Mesothelial cell of epicardium (in vitro differentiated cells): ENCODE results near the gene PMPCB. TPM values are rescaled to one million over a fixed set of nuclear protein-coding genes. Genes with fewer than 3 reads are reported as not detected.

Source experiments
- DNase-seq, 2 experiments: peaks; one replicate each; pipeline ENCODE4 v3.0.0; 2021; ENCODE audit warnings: low spot score in 2 of 2; ENCODE audit not compliant: unreplicated experiment in 2 of 2
- H3K27ac Mint-ChIP-seq: 2 replicates; pipeline ENCODE4 v1.8.0; 2021; ENCODE audit warnings: mixed read lengths
- H3K27me3 Mint-ChIP-seq: 2 replicates; pipeline ENCODE4 v1.8.0; 2021; ENCODE audit warnings: low read depth, mixed read lengths
- H3K36me3 Mint-ChIP-seq: 2 replicates; pipeline ENCODE4 v1.8.0; 2021; ENCODE audit warnings: mixed read lengths
- H3K4me1 Mint-ChIP-seq: 2 replicates; pipeline ENCODE4 v1.8.0; 2021; ENCODE audit warnings: mixed read lengths
- H3K4me3 Mint-ChIP-seq: 2 replicates; pipeline ENCODE4 v1.8.0; 2021; ENCODE audit warnings: mild to moderate bottlenecking, moderate library complexity, mixed read lengths
- H3K9me3 Mint-ChIP-seq: 2 replicates; pipeline ENCODE4 v1.8.0; 2021; ENCODE audit warnings: mixed read lengths
- CTCF ChIP-seq: fragments of 200-600 bp; sonication (generic); IDR thresholded peaks from one replicate; pipeline ENCODE4 v1.5.0; 2021; ENCODE audit warnings: antibody characterized with exemption; ENCODE audit not compliant: unreplicated experiment
- total RNA-seq: library from RNA; stranded (reverse); gene quantifications from 3 replicates; pipeline ENCODE4 v1.2.1, GENCODE V29; 2021

PMPCB gene
- total RNA-seq, 1 donor from 2014 or later: 68.6 TPM

DNA sequence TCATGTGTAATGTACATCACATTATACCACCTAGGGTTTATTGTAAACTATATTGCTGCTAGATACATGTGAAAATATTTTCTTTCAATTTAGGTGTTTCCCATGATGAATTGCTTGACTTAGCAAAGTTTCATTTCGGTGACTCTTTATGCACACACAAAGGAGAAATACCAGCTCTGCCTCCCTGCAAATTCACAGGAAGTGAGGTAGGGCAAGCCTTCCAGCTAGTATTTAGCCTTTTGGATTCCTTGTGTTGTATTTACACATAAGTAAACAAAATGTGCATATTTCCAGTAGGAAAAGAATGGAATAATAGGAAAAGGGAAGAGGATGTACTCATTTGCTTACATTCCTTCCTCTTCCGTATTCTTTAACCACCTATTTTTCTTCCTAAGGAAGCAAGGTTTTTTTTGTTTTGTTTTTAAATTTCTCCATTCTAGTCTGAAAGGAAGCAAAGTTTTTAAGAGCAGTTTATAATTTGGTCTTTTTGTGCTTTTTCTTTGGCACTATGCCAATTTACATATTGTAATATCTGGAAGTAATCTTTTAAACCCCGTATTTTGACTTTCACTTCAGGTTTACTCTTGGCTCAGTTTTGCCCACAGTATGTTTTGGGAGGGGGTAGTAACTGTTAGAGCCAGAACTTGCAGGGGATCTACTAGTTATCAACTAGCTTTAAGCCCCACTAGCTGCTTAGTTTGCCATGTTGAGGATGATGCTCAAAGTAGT is 10.4 kb downstream of the PMPCB start:
- no peak for DNase-seq
- Mint-ChIP-seq H3K27me3 (no peaks in the 10 kb centered on the region), H3K9me3 (no peaks in the 10 kb centered on the region), H3K27ac (no peak overlapping the region), H3K36me3 (peaks cover 38% of the 10 kb centered on the region), H3K4me1 (no peaks in the 10 kb centered on the region), H3K4me3 (no peak overlapping the region)
- TF ChIP-seq CTCF: no peak

DNA sequence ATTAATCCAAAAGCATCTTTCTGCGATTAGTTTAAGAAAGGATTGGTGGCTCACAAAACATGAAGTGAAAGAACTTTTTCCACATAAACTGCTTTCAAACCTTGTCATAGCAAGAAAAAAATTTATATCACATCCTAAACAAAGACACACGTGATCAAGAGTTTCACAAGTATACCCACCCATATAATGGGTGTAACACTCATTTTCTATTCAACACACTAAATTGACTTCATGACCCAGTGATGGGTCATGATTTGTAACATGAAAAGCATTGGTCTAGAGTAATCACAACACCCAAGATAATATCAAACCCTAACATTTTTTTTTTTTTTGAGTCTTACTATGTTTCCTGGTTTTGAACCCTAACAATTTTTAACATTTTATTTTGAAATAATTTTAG is 17.6 kb downstream of the PMPCB start:
- no peak for TF ChIP-seq CTCF
- Mint-ChIP-seq H3K27me3 (no peaks in the 10 kb centered on the region), H3K27ac (no peak overlapping the region), H3K9me3 (no peaks in the 10 kb centered on the region), H3K36me3 (peaks cover 48% of the 10 kb centered on the region), H3K4me1 (no peaks in the 10 kb centered on the region), H3K4me3 (no peak overlapping the region)
- DNase-seq: no peak

DNA sequence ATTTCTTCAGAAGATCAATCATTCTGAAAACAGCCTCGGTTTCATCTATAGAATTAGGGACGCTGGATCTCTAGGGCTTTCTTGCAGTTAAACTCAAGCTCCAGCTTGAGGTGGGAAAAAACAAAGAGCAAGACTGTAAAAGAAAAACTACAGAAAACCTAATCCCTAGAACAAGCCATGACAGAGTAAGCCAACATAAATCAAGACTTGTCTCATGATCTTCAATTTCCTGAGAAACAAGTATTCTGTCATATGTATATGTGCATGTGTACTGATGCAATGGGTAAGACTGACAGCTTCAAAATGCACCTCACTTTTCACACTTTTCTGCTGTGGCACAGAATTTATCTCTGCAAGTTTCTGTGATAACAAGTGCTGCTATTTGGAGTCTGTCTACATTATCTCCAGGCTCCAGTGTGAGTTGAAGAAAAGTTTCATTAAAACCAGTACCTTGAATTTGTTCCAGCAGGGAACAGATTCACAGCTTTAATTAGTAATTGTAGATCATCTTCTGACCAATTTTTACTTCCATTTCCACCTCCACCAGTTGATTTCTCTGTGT is 19.2 kb downstream of the PMPCB start:
- no peak for TF ChIP-seq CTCF
- Mint-ChIP-seq H3K27me3 (no peaks in the 10 kb centered on the region), H3K9me3 (no peaks in the 10 kb centered on the region), H3K36me3 (peaks cover 46% of the 10 kb centered on the region), H3K4me3 (no peak overlapping the region), H3K4me1 (no peaks in the 10 kb centered on the region), H3K27ac (no peak overlapping the region)
- DNase-seq: no peak

DNA sequence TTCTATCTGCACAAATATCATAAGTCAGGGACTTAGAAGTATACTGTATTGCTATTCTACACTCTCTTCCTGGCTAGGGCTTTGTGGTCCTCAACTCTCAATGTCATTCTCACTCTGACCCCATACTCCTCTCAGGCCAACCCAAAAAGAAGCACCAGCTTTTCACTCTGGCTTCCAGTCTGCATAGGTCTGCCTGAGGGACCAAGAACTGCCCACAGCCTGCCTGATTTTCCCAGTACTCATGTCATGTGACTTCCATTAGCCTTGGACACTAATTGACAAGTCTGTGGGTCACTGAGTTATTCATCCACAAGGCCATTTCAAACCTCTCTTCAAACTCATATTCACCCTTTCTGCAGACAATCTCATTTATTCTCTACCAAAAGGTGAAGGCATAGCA is 19.8 kb downstream of the PMPCB start:
- H3K4me3 Mint-ChIP-seq: no peak overlapping the region
- H3K9me3 Mint-ChIP-seq: no peaks in the 10 kb centered on the region
- no peaks in the 10 kb centered on the region for H3K4me1 Mint-ChIP-seq
- H3K27me3 Mint-ChIP-seq: no peaks in the 10 kb centered on the region
- no peak overlapping the region for H3K27ac Mint-ChIP-seq
- no peak for DNase-seq
- H3K36me3 Mint-ChIP-seq: peaks cover 44% of the 10 kb centered on the region
- TF ChIP-seq CTCF: no peak

DNA sequence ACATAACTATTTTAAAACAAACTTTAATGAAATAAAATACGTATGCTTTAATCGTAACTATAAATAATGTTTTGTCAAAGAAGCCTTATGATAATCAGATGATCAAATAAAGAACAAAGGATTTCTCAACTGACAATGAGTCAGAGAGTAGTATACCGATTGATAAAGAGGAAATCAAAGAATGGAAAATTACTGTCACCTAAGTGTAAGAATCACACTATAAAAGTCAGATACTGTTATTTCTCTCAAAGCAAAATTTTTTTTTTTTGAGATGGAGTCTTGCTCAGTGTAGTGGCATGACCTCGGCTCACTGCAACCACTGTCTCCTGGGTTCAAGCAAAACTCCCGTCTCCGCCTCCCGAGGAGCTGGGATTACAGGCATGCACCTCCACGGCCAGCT is 28.5 kb downstream of the PMPCB start:
- peaks cover 22% of the 10 kb centered on the region for H3K36me3 Mint-ChIP-seq
- H3K27ac Mint-ChIP-seq: no peak overlapping the region
- H3K9me3 Mint-ChIP-seq: no peaks in the 10 kb centered on the region
- no peaks in the 10 kb centered on the region for H3K27me3 Mint-ChIP-seq
- no peak overlapping the region for H3K4me3 Mint-ChIP-seq
- no peak for TF ChIP-seq CTCF
- H3K4me1 Mint-ChIP-seq: no peaks in the 10 kb centered on the region
- no peak for DNase-seq
